Transverse colon (tissue), 4 donors: ENCODE results near the gene PDE4DIP.
"Not testable (repeated sequence)": the region's sequence is repeated elsewhere in the genome, so short reads cannot be mapped to it uniquely, and the experiment has no call there.

Source experiments
- CTCF ChIP-seq, 5 experiments: fragments of 200-600 bp in 3 of 5; fragments of 450-650 bp in 2 of 5; sonication (generic) in 3 of 5; IDR thresholded peaks; 1 replicate in 2 of 5; 2 replicates in 3 of 5; pipeline ENCODE4 v1.5.1; 2016 to 2017; ENCODE audit warnings: antibody characterized with exemption in 5 of 5, inconsistent platforms in 3 of 5, mild to moderate bottlenecking in 2 of 5, moderate library complexity in 1 of 5
- EP300 ChIP-seq: sonication (generic); formaldehyde crosslinking; IDR thresholded peaks from one replicate; pipeline ENCODE4 v1.6.1; 2017; ENCODE audit warnings: antibody characterized with exemption, low read depth
- POLR2A ChIP-seq: fragments of 450-650 bp; IDR thresholded peaks from one replicate; pipeline ENCODE4 v1.6.1; 2016; ENCODE audit warnings: antibody characterized with exemption, mild to moderate bottlenecking, moderate library complexity
- POLR2AphosphoS5 ChIP-seq, 3 donors: sonication (generic); formaldehyde crosslinking; IDR thresholded peaks; one replicate each; pipeline ENCODE4 v1.6.1; 2016; ENCODE audit warnings: antibody characterized with exemption in 3 of 3

- TF ChIP-seq CTCF (IDR thresholded peaks at IDR 0.05); POLR2AphosphoS5 (IDR thresholded peaks at IDR 0.05); POLR2A; EP300: not testable (repeated sequence)
Observed at GRCh38 chr1:149043056-149043455, 198.8 kb downstream of the PDE4DIP start.
